Cardiac septum (tissue), 1 donor: ENCODE results near the gene TMEM209. TPM values are rescaled to one million over a fixed set of nuclear protein-coding genes. Genes with fewer than 3 reads are reported as not detected.
"Not testable (repeated sequence)": the region's sequence is repeated elsewhere in the genome, so short reads cannot be mapped to it uniquely, and the experiment has no call there.

ENCODE experiments used
- DNase-seq: peaks from one replicate; pipeline ENCODE4 v3.0.0-alpha.2; 2020; ENCODE audit warnings: low spot score
- intact Hi-C: fragments of 100-400 bp; cut with DNase I; formaldehyde crosslinking; loops from one replicate; pipeline ENCODE4 v1.14.0; 2022
- total RNA-seq: library from RNA; stranded (reverse); fragmentation: NEBNext Ultra II Directional; extraction: Animal tissue kit (Norgen Biotek cat#: 25700); gene quantifications from one replicate; pipeline ENCODE4 v1.2.1, GENCODE V29; 2021
- donor health status: DM: no; HTN: no; CAD: no.

Gene TMEM209
- total RNA-seq, 1 donor from 2014 or later, result 8.5 TPM

DNA sequence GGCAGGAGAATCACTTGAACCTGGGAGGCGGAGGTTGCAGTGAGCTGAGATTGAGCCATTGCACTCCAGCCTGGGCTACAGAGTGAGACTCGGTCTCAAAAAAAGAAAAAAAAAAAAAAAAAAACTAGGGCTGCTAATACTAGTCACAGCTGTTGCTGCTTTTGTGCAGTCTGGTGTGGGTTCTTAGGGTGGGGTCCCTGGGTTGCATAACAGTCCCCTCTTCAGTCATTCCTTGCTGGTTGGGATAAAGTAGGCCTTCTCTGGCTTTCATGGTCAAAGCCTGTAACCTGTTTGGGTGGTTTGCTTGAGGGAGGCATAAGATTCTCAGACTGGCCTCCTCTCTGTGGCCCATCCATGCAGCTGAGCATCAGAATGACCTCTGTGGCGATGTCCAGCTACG, 16.5 kb upstream of the TMEM209 start:
- DNase-seq, result no peak
- intact Hi-C loops, result no loop called here

DNA sequence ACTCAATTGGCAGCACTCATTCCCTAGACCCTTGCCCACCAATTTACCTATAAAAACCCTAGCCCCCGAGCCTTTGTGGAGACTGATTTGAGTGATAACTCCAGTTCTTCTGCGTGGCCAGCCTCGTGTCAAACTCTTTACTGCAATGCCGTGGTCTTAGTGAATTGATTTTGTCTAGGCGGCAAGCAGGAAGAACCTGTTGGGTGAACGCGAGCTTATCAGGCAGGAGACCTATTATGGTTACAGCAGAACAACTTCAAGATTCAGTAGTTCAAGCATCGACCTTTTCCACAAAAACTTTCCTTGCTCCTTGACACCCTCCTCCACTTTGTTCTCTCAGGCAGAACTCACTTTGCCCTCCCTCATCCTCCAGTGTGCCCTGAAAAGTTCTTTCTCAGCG, 14.7 kb upstream of the TMEM209 start:
- intact Hi-C loops, result no loop called here
- no peak for DNase-seq

DNA sequence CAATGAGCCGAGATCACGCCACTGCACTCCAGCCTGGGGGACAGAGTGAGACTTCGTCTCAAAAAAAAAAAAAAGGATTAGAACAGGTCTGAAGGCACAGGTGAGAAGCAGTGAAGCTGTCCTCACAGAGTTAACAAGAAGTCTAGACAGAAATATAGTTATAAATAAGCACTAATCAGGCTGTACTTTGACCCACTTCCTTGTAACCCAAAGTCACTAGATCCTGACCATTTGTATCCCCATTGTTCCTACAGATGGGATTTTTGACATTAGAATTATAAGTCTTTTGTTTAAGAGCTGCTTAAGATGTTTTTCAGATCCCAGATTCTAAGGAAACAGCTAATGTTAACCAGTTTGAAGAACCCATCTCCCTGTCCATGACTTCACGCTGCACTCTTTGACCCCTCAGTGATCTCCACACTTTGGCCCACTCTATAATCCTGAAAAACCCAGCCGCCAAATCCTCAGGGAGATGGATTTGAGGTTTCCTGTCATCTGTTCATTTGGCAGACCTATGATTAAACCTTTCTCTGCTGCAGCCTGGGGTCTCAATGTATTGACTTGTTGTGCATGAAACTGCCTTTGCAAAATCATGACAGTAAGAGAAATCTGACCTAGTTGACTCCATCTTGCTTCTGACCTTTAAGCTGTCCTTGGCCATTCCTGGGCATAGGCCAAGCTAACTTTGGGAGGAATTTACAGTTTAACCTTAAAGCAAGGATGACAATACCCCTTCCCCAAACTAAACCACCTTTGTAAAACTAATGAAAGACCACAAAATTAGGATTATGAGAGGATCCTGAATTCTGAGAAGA, 13.8 kb upstream of the TMEM209 start:
- no peak for DNase-seq
- intact Hi-C loops, result no loop called here

- DNase-seq, result no peak
- intact Hi-C loops, result no loop called here
Observed at GRCh38 chr7:130216750-130217149, 11.5 kb upstream of the TMEM209 start.

DNA sequence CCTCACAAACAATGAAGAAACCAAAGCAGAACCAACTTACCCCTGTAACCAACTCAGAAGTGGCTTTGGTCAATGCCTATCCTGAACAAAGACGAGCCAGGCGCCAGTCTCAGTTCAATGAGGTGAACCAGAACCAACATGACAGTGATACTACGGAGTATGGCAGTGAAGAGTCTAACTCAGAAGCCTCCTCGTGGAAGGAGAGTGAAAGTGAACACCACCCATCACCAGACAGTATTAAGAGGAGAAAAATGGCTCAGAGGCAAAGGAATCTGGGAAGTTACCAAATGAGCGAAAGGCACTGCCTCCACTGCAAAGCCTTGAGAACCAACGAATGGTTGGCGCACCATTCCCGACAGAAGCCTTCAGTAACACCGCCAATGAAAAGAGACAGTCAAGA, 10.8 kb upstream of the TMEM209 start:
- intact Hi-C loops, result no loop called here
- no peak for DNase-seq

GRCh38 chr7:130213828-130214227, 8.6 kb upstream of the TMEM209 start:
- intact Hi-C loops, result no loop called here
- DNase-seq, result no peak

DNA sequence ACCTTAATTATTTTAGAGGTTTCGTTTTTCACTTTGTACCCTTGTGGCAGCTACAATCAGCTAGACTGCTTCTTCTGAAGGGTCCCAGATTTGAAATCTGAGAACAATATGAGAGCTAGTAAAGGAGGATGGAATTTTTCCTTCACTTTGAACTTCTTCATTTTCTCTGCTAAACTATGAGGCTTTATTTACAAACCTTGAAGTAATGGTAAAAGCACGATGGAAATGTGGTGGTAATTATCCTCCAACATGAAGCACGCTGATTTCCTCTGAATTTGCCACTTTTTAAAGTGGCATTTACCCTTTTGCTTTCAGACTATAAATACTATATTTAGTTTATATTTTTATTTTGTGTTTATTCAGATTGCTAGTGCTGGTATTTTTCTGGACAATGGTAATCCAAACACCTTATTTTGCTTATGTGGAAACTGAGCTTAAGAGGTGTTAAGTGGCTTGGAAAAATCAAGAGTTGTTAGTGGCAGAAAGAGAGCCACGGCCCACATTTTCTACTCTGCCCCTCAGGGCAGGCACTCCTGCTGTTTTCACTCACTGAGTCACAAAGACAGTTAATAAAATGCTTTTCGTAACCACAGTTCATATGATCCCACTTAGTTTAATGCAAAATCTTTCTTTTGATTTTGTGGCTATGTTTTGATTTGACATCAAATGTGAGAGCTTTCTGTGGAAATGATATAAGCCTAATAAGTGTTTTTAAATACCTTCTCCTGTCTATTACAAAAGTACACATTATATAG, 5.2 kb upstream of the TMEM209 start:
- no peak for DNase-seq

DNA sequence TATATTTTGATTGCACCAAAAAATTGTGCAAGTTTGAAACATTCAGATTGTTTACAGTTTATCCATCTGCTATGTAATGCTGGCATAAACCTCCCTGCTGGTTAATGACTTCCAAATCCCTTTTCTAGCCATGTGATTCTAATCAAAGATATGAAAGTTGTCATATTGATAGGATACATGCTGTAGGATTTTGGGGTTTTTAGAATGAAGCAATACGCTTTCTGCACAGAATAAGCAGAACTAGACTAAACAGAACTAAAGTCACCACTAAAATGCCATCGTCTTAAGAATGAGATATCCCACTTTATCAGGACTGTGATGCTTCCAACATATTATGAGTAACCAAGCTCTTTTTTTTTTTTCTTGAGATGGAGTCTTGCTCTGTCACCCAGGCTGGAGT, 3.3 kb upstream of the TMEM209 start:
- intact Hi-C loops, result loop anchor here (10.0 kb wide), 1 partner anchor 124 kb away; no protein-coding TSS in a partner anchor
- DNase-seq, result no peak

More for the DNA sequence above, 5.2 kb upstream of the TMEM209 start:
- intact Hi-C loops, result no loop called here

DNA sequence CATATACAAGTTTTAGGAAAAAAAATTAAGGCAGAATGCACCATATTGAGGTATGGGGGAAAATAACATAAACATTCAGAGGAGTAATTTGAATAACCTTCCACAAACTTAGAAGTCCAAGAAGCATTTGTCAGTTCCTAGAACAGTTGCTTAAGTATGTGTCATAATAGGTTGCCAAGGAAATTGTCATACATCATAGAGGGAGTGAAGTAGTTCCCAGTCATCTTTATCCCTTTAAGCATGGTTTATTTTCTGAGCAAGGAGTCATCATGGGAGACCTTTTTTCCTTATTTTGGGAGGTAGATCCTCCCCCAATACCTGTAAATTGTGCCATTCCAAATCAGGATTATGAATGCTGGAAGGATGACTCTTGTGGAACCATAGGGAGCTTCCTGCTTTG, 2.4 kb upstream of the TMEM209 start, which contains the start of gene SSMEM1:
SSMEM1 (plus strand) TSS at position 219 of the 400 bp plus-strand sequence; CDS start at position 270, 51 bp downstream.
- intact Hi-C loops, result loop anchor here (10.0 kb wide), 1 partner anchor 123 kb away; no protein-coding TSS in a partner anchor
- DNase-seq, result no peak

- intact Hi-C loops, result loop anchor here (10.0 kb wide), 1 partner anchor 122 kb away; no protein-coding TSS in a partner anchor
- DNase-seq, result no peak
Observed at GRCh38 chr7:130207033-130207432, 1.8 kb upstream of the TMEM209 start.

GRCh38 chr7:130201796-130202195, 3.4 kb downstream of the TMEM209 start:
- DNase-seq, result no peak
- intact Hi-C loops, result loop anchor here (10.0 kb wide), 1 partner anchor 117 kb away; no protein-coding TSS in a partner anchor

DNA sequence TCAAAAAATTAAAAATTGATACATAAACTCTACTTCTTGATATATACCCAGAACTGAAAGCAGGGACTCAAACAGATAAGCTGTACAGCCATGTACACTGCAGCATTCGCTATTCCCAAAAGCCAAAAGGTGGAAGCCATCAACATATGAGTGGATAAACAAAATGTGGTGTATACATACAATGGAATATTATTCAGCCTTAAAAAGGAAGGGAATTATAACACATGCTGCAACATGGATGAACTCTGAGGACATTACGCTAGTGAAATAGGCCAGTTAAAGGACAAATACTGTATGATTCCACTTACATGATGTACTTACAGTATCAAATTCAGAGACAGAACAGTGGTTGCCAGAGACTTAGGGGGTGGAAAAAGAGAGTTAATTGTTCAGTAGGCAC, 8.1 kb downstream of the TMEM209 start:
- intact Hi-C loops, result no loop called here
- DNase-seq, result no peak

- intact Hi-C loops, result no loop called here
Observed at GRCh38 chr7:130196476-130196875, 8.7 kb downstream of the TMEM209 start.

DNA sequence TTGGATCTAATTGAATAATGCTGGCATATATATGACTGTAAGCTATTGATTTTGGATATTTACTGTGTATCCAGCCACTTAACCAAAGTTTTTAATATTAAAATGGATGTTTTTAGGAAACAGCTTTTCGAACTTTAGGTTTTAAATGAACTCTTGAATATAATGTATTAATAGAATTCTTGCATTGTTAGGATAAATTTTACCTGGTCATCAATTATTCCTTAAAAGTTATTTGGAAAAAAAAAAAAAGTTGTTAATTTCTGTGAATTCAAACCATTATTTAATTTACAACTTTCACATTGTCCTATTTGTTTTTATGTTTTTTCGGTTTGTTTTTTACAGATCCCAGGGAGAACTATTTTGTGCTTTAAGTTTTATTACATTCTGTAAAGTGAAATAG, 9.8 kb downstream of the TMEM209 start:
- intact Hi-C loops, result no loop called here
- DNase-seq, result no peak

More at GRCh38 chr7:130196476-130196875, 8.7 kb downstream of the TMEM209 start:
- no peak for DNase-seq

- no peak for DNase-seq
- intact Hi-C loops, result no loop called here
Observed at GRCh38 chr7:130191791-130192190, 13.4 kb downstream of the TMEM209 start.

DNA sequence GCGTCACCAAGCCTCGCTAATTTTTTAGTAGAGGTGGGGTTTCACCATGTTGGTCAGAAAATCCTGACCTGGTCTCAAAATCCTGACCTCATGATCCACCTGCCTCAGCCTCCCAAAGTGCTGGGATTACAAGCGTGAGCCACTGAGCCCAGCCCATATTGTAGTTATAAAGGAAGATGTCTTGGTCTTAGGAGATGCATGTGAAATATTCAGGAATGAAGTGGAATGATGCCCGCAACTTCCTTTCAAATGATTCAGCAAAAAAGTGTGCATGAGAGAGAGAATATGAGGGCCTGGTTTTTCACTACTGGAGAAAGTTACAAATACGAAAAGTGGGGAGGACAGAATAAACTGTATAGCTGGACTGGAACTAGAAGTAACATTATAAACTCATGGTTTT, 15.9 kb downstream of the TMEM209 start:
- DNase-seq, result no peak
- intact Hi-C loops, result no loop called here

GRCh38 chr7:130187360-130187759, 17.8 kb downstream of the TMEM209 start:
- intact Hi-C loops, result no loop called here
- DNase-seq, result no peak

- DNase-seq, intact Hi-C loops: not testable (repeated sequence)
Observed at GRCh38 chr7:130184349-130184748, 20.9 kb downstream of the TMEM209 start.

GRCh38 chr7:130182990-130183389, 22.2 kb downstream of the TMEM209 start:
- no peak for DNase-seq
- intact Hi-C loops, result no loop called here

- DNase-seq, result no peak
- intact Hi-C loops, result no loop called here
Observed at GRCh38 chr7:130181263-130181605, 24.0 kb downstream of the TMEM209 start.
